ENCODE measurements around the gene COG8.
"Not testable (repeated sequence)": the region's sequence is repeated elsewhere in the genome, so short reads cannot be mapped to it uniquely, and the experiment has no call there.

The COG8 gene, protein sequence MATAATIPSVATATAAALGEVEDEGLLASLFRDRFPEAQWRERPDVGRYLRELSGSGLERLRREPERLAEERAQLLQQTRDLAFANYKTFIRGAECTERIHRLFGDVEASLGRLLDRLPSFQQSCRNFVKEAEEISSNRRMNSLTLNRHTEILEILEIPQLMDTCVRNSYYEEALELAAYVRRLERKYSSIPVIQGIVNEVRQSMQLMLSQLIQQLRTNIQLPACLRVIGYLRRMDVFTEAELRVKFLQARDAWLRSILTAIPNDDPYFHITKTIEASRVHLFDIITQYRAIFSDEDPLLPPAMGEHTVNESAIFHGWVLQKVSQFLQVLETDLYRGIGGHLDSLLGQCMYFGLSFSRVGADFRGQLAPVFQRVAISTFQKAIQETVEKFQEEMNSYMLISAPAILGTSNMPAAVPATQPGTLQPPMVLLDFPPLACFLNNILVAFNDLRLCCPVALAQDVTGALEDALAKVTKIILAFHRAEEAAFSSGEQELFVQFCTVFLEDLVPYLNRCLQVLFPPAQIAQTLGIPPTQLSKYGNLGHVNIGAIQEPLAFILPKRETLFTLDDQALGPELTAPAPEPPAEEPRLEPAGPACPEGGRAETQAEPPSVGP

DNA sequence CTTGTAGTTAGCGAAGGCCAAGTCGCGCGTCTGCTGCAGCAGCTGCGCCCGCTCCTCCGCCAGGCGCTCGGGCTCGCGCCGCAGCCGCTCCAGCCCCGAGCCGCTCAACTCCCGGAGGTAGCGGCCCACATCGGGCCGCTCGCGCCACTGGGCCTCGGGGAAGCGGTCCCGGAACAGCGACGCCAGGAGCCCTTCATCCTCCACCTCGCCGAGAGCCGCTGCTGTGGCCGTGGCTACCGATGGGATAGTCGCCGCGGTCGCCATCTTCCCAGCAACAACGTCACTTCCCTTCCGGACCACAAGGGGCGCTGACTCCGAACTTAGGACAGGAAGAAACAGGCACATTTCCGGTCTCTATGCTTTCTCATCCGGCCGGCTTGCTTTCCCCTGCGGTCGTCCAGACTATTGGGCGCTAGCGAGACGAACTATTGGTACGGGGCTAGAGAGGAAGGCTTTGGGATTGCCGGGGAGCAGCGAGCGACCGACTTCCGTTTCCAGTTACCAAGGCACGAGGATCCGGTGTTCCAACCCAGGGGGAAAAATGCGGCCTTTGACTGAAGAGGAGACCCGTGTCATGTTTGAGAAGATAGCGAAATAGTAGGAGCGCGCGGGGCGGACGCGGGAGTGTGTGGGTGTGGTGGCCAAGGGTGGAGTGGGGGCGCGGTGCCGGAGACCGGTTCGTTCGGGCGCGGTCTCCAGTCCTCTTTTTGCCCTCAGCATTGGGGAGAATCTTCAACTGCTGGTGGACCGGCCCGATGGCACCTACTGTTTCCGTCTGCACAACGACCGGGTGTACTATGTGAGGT, at the start of gene COG8, which contains the start of gene NIP7:
Gene COG8, minus strand, starts transcription at position 276 of the 806 bp plus-strand sequence. Its CDS starts 12 bp downstream, at position 264.
Gene NIP7, plus strand, starts transcription at position 484 of the 806 bp plus-strand sequence. Its CDS starts 58 bp downstream, at position 542.
- peak; percentile 94 for DNase-seq

DNA sequence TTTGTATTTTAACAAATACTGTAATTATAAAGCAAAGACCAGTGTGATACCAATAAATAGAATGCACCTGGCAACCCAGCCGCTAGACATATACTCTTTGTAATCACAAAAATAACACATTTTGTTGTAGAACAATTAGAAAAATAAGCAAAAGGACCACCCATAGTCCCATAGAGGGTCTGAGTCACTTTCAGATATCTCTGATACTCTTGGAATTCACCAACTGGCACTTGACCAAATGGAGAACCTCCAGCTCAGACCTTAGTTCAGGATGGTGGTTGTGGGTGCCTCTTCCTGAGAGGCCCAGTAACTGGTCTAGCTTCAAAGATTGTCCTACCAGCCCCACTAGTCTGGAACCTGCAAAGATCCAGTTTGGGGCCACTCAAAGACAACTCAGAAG, 47.2 kb upstream of the COG8 start:
- peak; percentile 46 for DNase-seq

DNA sequence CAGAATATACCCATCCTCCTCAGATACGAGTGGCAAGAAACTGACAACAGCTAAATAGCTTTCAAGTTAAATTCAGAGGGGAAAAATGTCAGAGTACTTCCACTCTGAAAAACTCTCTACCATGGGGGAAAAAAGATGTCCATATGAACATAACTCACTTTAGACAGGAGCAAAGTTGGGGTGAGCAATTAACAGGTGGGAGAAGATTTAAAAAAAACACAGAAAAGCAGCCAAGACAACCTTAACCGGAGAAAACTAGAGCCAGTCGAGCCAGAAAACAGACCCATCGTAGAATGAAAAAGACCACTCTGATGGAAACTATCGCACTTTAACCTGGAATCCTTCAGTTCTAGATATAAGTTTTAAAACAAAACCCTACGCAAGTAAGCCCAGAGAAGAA, 45.6 kb upstream of the COG8 start:
- DNase-seq, result no peak

DNA sequence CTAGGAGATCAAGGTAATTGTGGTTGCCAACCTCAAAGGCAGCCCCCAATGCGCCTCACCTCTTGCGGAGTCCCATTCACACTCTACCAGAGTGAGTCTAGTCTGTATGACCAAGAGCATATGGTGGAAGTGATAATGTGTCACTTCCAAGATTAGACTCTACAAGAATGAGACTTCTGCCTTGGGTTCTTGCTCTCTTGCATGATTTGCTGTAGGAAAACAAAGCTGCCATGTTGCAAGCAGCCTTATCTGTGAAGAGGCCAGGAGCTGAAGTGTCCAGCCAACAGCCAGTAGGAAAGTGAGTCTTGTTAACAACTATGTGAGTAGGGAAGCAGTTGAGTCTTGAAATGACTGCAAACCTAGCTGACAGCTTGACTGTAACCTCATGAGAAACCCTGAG, 43.1 kb upstream of the COG8 start:
- DNase-seq, result no peak

DNA sequence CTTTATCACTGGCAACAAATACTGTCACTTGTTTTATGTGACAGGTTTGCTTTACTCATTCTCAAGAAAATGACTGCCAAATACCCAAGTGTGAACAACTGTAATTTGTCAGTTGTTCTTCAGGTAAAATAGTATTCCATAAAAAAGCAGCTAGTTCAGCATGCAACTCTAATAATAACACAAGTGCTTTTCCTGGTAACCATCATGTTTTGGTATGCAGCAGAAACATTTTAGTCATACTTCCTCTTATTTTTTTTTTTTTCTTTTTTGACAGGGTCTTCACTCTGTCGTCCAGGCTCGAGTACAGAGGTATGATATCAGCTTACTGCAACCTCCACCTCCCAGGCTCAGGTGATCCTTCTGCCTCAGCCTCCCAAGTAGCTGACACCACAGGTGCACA, 41.9 kb upstream of the COG8 start:
- DNase-seq, result no peak

DNA sequence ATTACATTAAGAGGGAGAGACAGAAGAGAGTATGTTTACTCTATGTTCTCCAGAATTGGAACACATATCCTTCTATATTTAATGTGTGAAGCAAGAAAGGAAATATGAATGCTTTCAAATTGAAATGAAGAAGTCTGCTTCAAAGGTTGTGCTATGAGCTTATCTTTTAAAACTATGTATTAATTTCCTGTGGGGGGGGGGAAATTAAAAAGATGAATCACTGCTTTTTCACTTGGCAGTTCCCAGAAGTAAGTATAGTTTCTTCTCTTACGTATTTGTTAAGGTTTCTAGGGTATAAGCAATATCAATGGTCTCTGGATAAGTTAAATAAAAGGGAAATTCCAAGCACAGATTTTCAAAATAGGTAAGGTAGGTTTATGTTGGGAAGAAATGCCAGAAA, 39.4 kb upstream of the COG8 start:
- no peak for DNase-seq

DNA sequence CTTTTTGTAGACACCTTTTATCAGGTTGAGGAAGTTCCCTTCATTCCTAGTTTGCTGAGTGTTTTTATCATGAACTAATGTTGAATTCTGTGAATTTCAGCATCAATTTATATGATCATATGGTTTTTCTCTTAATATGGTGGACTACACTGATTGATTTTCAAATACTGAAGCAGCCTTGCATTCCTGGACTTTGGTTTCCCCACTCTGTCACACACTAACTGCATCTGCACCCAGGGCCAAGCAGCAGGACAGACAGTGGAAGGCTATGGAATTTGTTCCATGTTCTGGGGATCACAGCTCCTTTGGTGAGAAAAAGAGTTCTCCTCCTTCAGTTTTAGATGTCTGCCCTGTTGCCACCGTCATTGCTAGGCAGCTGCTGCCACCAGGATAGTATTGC, 38.7 kb upstream of the COG8 start:
- DNase-seq, result no peak

DNA sequence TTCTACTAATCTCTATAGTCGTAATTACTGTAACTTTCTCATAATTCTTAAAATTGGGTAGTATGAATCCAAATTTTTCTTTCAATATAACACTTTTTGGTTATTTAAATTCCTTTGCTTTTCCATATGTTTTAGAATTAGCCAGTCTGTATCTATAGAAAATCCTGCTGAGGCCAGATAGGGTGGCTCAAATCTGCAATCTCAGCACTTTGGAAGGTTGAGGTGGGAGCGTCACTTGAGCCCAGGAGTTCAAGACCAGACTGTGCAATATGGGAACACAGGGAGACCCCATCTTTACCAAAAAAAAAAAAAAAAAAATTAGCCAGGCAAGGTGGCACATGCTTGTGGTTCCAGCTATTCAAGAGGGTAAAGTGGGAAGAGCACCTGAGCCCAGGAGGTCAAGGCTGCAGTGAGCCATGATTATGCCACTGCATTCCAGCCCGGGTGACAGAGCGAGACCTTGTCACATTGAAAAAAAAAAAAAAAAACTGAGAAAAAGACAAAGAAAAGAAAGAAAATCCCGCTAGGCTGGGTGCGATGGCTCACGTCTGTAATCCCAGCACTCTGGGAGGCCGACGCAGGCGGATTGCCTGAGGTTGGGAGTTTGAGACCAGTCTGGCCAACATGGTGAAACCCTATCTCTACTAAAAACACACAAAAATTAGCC, 37.2 kb upstream of the COG8 start:
- DNase-seq, result no peak

DNA sequence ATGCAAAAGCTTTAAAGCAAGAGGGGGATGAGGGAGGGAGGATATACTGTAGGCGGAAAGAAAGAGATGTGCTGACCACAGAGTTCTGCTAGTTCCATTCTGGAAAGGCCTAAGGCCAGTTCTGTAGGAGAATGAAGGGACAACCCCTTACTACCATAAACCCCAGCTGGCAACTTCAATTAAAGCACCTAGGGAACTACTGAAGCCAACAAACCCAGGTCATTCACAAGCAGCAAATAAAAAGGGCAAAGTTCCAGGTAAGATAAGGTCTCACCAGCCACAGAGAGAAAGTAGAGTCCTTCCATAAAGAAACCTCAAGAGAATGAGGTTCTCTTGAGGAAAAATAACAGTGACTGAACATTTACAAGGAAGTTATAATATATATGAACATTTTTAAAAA, 33.7 kb upstream of the COG8 start:
- no peak for DNase-seq

DNA sequence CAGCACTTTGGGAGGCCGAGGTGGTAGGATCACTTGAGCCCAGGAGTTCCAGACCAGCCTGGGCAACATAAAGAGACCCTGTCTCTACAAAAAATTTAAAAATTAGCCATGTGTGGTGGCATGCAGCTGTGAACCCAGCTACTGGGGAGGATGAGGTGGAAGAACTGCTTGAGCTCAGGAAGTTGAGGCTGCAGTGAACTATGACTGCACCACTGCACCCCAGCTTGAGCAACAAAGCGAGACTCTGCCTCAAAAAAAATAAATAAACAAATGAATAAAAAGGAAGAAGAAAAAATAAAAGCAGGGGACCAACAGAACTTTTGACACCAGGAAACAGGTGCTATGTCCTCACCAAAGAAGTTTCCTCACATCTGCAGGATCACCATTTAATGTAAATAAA, 32.2 kb upstream of the COG8 start:
- DNase-seq, result no peak

DNA sequence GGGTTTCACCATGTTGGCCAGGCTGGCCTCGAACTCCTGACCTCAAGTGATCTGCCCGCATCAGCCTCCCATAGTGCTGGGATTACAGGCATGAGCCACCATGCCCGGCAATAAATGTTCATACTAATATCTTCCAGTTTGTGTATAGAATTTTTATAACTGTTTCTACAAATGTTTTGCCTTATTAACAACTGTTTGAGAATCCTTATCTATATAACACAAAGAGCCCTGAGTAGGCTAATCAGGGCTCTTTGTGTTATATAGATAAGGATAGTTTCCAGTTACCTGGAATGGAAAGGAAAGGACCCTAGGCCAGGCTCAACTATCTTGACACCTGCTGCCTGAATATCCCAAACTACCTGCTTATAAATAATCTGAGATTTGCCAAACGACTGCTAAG, 29.5 kb upstream of the COG8 start:
- DNase-seq, result no peak

DNA sequence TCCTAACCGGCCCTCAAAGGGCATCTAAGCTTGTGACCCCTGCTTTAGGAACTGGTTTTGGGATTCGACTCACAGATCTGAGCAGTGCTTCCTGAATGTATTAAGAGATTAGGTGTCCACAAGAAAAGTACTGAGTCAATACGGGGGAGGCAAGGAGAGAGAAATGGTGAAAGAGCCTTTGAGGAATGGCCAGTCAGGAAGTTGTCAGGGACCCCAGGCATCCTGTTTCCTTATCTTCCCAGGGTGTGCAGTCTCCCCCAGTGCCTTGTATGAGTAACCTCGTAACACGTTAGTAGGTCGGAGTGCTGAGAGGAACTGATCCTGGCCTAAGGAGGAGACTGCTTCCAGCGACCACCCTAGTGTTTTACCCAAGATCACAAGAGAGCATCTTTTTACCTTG, 28.6 kb upstream of the COG8 start:
- no peak for DNase-seq

DNA sequence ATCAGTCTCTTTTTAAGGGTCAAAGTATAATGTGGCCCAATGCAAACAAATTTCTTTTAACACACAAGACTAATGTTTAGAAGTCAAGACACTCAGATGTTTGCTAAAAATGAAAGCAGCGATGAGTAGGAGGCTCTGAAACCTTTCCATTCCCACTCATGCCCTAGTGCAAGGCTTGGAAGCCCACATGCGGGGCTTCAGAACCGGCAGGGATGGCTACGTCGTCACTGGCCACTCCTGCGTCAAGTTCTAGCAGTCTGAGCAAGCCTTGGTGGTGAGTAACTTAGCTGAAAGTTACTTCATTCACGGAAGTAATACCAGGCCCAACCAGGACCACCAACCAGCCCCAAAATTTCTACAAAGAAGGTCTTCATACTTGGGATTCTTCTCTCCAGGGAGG, 27.1 kb upstream of the COG8 start:
- DNase-seq, result no peak

DNA sequence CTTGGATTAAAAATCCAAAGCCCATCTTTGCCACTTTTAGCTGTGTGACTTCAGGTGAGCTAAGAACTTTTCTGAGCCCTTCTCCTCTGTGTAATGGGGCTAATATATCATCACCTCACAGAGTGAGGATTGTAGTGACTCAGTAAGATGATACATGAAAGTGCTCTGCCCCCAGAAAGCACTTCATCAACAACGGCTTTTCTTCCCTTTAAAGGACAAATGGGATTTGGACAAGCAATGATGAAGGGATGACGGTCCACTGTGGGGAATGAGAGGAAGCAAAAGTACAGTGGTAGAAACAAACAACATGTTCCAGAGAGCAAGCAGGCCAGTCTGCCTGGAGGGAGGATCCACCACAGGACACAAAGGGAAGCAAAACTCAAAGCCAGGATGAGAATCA, 26.5 kb upstream of the COG8 start:
- no peak for DNase-seq

DNA sequence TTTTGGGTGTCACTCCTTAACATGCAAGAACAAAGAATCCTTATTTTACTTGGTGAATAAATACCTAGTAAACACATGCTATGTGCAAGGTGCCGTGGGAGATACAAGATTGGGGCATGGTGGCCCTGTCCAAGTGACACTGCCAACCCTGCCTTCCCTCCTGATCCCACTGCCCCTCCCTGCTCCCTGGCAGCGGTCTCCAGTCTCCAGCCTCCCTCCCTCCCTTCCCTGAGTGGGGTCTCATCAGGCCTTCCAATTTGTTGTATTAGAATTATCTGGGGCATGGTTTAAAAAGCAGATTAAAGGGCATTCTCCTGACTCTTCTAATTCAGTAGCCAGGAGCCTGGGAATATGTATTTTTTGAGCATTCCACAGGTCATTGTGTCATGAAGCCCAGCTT, 24.7 kb upstream of the COG8 start:
- no peak for DNase-seq

DNA sequence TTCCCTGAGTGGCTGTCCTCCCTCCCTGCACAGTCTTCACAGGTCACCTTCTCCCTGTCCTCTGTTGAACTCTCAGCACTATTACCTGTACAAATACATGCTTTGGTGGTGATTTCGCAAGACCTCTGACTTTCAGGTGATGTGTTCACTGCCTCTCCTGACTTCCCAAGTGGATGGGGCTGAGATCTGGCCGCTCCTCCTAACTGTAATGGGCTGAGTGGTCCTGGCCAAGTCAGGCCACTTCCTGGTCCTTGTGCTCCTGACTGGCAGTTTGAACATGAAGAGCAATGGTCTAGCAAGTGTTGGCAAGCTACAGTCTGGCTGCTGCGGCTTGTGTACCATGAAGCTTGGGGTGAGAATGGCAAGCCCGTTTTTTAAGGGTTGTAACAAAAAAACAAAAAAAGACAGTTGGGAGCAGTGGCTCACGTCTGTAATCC, 23.9 kb upstream of the COG8 start:
- DNase-seq, result no peak

DNA sequence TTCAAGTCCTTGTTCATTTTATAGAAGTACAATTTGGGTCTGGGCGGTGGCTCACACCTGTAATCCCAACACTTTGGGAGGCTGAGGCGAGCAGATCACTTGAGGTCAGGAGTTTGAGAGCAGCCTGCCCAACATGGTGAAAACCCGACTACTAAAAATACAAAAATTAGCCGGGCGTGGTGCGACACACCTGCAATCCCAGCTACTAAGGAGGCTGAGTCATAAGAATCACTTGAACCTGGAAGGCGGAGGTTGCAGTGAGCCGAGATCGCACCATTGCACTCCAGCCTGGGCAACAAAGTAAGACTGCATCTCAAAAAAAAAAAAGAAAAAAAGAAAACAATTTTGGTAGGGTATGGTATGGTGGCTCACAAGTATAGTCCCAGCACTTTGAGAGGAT, 20.7 kb upstream of the COG8 start:
- not testable (repeated sequence) for DNase-seq

DNA sequence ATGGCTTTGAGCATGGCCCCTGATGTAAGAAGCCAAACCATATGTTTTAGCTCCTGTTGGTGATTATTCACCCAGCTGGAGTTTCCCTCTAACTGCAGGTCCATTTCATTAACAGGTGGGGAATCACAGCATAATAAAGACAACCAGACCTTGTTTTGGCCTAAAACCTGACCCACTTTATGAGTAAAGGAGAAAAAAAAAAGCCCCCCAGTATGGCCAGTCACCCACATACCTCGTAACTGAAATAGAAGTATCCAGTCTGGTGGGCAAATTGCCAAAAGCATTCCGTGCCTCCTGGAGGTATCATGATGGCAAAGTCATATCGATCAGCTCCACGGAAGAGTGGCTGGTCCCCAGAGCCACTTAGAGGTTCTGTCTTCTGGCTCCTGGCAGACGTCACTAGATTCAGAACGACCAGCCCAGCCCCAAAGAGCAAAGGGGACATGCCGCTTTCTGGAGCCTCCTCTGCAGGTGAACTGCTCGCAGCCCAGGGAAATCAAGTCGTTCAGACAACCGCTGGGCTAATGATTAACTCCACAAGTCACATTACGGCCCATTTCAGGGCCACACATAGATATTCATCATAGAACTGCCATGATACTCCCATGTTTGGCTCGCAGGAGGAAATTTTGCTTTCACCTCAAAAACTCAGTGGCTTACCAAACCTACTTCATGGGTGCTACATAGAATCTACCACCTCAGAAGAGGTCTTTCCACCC, 12.1 kb upstream of the COG8 start, which contains the start of gene TMED6:
Gene TMED6, minus strand, starts transcription at position 478 of the 719 bp plus-strand sequence. Its CDS starts 33 bp downstream, at position 445.
- no peak for DNase-seq

DNA sequence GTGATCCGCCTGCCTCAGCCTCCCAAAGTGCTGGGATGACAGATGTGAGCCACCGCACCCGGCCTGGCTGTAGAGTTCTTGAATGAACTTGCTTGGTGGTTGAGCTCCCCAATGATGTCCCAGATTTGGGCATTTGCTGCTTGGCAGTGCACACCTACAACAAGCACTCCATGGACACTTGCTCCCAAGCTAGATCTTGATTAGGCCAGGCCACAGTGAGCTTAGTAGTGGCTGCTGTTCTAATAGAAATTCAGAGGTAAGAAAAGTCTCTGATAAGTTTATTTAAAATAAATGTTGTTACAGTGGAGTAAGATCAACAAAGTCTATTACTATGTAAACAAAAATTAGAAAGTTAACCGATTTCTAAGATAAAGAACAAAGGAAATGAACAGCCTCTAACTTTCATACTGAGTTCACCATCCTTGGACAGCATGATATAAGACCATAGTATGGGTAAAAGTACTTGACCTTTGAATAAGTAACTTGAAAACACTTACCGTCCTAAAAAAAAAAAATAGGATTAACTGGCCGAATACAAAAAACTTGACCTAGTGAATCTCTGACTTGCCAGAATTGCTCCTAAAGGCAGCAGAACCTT, 11.3 kb upstream of the COG8 start:
- DNase-seq, result no peak

DNA sequence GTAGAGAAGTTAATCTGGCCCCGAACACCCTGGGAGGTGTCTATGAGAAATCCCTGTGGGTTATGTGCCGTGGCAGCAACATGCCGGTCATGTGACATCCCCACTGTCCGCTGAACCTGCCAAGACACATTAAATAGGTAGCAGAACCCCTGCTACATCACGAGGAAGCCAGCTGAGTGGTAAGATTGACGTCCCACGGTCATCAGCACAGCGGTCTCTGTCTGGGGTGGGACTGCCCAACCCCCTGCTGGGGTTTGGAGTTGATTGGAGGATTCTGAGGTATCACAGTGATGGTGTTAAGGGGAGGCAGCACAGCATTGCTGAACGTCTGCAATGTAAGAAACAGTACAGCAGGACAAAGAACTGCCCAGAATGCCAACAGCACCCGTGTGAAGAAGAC, 10.2 kb upstream of the COG8 start:
- DNase-seq, result no peak

DNA sequence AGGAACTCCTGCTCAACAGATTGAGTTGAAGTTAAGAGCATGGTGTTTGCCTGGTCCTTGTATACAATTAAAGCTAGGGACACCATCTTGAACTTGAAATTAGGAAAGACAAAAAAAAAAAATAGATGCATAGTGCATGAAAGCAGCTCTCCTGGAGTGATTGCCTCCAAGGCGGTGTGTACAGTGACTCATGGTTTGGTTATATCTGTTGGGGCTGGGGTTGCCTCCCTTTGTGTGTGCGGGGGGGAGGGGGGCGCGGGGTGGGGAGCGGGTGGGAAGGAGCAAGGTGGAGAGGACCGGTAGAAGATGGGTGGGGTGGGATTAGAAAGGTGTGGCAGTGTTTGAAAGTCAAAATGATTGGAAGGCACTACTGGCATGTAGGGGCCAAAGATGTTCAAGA, 8.9 kb upstream of the COG8 start:
- DNase-seq, result no peak

DNA sequence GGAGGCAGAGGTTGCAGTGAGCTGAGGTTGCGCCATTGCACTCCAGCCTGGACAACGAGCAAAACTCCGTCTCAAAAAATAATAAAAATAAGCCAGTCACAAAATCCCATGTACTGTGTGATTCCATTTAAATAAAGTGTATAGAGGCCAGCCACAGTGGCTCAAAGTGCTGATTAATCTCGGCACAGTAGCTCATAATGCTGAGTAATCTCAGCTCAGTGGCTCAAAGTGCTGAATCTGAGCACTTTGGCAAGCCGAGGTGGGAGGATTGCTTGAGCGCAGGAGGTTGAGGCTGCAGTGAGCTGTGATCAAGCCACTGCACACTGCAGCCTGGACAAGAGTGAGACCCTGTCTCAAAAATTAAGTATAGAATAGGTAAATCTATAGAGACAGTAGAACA, 7.3 kb upstream of the COG8 start:
- DNase-seq, result no peak
